Measurements from ENCODE around the gene MTA2.

Gene MTA2

GRCh38 chr11:62543680-62544444, 57.8 kb downstream of the MTA2 start (continued):
- TF ChIP-seq TSHZ2 (CRISPR knock-in tag; IDR thresholded peaks at IDR 0.05) (no peak), ZNF8 (CRISPR knock-in tag; IDR thresholded peaks at IDR 0.05) (no peak), SNAI2 (CRISPR knock-in tag; IDR thresholded peaks at IDR 0.05) (no peak)

All from SK-N-SH treated with all-trans-retinoic acid at 6 μM for 48 hours (cell line).